ENCODE measurements around the gene CLIC4. TPM values are rescaled to one million over a fixed set of nuclear protein-coding genes. Genes with fewer than 3 reads are reported as not detected.

The CLIC4 gene
- polyA plus RNA-seq, 4 donors = 168 to 230 (median 203) TPM

Other genes starting within 250 kb of the CLIC4 start
- gene RCAN3, start 242.6 kb upstream of the CLIC4 start, polyA plus RNA-seq (ENCODE audit: insufficient read length in 4 of 4) = 10 to 100 TPM in 1 of 4 donors, 1 to 10 TPM in 3; 7.2 to 14.9 (median 9.6) TPM
- under 1 TPM; 0.08 to 0.91 (median 0.61) TPM for gene NCMAP, start 189.4 kb upstream of the CLIC4 start, polyA plus RNA-seq (ENCODE audit: insufficient read length in 4 of 4)
- 100 to 1,000 TPM; 123 to 175 (median 148) TPM for gene SRRM1, start 102.1 kb upstream of the CLIC4 start, polyA plus RNA-seq (ENCODE audit: insufficient read length in 4 of 4)
- gene RUNX3, start 184.8 kb downstream of the CLIC4 start, polyA plus RNA-seq (ENCODE audit: insufficient read length in 4 of 4) = under 1 TPM; 0.41 to 0.70 (median 0.58) TPM

Measured in left renal pelvis (tissue), 4 donors.